HT-29 (cell line): Measurements from ENCODE around the gene ZNF804B. TPM values are rescaled to one million over a fixed set of nuclear protein-coding genes. Genes with fewer than 3 reads are reported as not detected.
"Not testable (repeated sequence)": the region's sequence is repeated elsewhere in the genome, so short reads cannot be mapped to it uniquely, and the experiment has no call there.

Experiments
- DNase-seq: peaks from one replicate; pipeline ENCODE4 v3.0.0-alpha.2; 2015; ENCODE audit warnings: low spot score
- total RNA-seq: library from RNA; depleted of rRNA; stranded (reverse); fragments of >200 nt; shearing (Covaris generic); gene quantifications from 2 replicates; pipeline ENCODE4 v1.2.3, GENCODE V29; 2014

Gene ZNF804B
- total RNA-seq, 1 experiment from 2014 or later: not detected

DNA sequence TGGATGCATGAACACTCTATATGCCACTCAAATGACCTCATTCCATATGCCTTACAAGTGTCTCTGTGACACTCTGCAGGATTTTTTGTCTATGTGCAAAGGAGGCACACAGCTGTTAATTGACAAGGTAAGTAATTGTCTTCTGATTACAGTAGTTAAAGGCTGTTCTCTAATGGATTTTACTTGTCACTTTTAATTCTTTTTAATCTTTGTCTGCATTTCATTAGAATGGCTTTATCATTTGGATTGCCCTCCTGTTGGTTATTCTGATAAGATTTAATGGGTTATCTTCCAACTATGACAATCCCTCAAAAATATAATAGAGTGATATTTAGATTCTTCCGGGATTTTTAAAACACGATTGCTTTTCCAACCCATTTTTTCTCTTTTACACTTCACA lies 326.1 kb downstream of the ZNF804B start:
- no peak for DNase-seq

DNA sequence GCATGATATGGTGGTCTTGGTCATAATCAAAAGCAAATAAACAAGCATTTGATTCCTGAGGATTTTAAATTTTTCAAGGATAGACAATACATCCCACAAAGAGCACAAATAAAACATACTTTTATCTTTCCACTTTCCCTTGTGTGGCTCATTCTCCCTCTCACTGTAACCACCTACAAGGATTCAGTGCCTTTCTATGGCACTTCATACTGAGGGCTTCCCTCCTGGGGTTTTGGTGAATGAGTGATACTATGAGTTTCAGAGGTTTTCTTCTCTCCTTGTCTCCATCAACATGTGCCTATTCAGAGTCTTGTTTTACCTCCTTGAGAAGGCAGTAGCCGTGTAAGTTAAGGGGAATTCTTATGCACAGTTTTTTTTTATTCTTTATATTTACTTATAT lies 332.1 kb downstream of the ZNF804B start:
- DNase-seq: no peak

DNA sequence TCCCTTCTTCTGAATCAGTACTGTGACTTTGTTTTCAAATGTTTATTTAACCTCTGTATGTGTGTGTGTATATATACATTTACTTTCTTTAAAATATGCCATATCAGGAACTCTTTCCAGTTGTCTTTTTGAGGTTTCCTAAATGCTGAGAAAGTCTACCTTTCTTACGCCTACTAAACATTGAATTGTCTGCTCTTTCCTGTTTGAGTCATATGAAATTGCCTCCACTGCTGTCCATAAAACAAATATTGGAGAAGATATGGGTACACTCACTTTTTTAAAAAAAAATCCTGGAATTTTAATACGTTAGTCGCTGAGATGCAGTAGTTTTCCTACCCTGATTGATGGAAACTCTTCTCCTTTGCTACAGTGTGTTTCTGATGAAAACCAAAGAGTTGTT lies 334.8 kb downstream of the ZNF804B start:
- no peak for DNase-seq

DNA sequence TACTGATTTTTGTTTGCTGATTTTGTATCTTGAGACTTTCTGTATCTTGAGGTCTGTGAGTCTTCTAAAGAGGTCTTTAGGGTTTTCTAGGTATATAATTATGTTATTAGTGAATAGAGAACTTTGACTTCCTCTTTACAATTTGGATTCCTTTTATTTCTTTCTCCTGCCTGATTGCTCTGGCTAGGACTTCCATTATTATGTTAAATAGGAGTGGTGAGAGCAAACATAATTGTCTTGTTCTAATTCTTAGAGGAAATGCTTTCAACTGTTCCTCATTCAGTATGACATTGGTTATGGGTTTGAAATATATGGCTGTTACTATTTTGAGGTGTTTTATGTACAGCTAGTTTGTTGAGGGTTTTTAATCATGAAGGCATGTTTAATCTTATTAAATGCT lies 344.1 kb downstream of the ZNF804B start:
- DNase-seq: no peak

DNA sequence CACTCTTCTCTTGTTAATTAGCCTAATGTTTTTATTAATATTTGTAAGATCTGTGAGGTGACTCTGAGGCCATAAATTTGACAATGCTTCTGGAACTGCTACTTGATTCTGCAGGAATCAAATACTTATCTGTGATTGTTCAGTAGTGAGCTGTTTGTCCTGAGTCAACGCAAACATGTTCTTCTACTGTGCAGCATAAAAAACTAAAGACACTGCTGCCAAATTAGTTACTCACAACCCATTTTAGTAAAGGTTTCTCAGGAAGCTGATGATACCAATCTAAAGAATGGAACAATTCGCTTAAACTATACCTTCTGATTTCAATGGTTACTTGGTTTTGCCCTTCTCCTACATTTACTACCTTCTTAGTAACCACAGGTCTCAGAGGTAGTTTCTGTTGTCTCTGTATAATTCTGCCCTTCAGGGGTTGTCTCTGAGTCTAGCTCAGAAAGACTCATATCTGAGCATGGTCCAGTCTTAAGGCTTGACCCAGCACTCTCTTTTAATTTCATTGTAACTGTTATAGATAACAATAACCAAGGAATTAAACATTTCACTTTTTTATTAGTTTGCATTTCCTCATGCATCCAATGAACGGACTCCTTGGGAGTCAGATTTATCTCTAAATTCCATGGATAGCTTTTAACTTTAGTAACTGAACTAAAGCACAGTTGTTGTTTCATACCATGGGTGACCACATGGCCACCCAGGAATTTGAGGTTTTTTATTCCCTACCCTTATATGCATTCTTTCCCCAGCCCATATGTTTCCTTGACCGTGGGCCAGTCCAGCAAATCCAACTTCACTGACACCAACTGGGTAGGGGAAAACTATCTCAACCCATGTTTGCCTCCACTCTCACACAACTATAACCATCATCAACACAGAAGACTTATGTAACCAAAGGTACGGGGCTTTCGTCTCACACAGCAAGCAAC lies 345.5 kb downstream of the ZNF804B start:
- no peak for DNase-seq

DNA sequence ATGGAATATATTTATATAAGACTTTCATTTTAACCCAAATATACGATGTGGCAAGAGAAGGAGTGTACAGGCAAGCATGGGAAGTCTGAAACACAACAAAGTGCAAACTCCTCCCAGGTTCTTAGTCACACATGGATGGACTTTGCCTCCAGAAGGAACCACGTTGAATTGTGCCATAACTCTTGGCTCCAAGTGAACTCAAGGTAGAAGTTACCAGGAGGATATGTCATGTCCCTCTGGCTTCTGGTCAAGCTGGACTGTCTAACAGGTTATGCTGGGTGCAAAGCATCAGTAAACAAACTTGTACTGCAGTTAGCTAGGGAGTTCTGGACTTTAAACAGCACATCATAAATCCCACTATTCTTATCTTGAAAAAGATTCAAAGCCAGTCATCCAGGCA lies 364.4 kb downstream of the ZNF804B start:
- peak; percentile 92 for DNase-seq

DNA sequence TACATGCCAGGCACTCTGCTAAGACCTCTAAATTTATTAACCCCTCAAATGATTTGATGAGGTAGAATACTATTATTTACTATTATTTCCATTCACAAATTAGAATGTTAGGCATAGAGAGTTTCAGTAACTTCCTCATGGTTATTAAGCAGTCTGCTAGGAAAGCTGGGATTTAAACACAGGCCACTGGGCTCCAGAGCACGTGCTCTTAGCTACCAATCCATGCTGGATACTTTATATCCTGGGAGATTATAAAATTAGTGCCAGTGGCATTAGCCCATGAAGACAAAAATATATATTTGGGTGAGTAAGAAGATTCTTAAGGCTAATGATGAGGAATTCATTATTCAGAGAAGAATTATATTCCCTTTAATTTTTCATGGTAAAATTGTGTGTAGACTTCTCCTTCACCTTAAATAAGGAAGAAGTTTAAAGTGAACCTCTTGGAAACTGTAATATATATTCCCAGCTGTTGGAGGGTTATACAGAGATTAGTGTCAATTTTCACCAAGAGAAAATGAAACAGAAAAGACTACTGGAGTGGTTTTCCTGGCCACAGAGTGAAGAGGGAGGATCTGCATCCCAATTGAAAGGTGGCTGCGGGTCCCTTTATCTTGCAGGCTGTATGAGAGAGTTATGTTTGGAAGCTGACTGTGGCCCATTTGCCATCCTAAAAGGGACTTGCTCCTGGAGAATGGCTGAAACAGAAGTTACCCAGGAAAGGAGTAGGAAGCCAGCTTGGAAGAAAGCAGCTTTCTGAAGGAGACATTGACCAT lies 370.3 kb downstream of the ZNF804B start:
- DNase-seq: no peak

DNA sequence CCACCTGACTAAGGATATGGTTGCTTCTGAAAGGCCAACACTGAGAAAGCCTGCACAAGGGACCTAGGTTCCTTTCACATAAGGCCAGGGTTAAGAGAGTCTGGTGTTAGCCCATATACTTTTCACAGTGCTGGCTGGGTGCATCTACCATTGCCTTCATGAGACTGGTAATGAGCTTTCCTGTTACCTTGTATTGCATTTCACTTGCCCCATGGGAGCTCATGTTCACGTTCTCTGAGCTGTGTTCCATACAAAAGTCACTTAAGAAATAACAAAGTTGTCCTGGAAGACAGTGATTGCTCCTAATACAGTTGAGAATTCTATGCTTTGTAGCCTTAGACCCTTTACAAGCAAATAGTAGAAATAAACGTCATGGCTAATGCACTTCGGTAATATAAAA lies 373.9 kb downstream of the ZNF804B start:
- DNase-seq: no peak

DNA sequence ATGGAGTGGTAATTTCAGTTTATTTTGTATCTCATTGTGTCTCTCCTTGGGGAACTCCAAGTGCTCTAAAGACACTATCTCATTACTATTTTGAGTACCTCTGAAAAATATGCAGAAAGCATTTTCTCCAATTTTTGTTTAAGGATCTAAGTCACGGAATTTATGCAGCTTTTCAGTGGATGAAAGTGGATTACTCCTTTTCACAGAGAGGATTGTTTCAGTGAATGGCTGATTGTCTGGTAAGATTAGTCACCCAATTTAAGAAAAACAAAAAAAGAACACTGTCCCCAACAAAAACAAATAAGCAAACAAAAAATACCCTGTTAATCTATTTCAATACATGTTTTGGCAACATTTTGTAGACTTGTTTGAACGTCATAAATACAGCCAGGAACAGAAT lies 374.3 kb downstream of the ZNF804B start:
- no peak for DNase-seq

DNA sequence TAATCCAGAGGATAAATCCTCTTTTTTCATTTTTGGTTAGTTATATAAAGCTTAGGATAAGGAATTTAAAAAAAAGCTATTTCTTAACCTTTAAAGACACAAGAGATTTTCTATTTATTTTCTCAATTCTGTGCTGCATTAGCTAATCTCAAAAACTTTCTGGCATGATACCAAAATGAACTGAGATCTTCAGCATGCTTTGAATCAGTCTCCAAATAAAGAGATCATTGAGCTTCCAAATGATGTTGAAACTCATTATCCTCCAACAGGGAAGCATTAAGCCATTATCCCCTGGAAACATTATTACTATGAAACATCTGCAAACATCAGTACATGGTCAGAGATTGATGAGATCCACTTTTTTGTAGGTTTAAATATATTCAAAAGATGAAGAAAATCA lies 386.3 kb downstream of the ZNF804B start:
- no peak for DNase-seq

DNA sequence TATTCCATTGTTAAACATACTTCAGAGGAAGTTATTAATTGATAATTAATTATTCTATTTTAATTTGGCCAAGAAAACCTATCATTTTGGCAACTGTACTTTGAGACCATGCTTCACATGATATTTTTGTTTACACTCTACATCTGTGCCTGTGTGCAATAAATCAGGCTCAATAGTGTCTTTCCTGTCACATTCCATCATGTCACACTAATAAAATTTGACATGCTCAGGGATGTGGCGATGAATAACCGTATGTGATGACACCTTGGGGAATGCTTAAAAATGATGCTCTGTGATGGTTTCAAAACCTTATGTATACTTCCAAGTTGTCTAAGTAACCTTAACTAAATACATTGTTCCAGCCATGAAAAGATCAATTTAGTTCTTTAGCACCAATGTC lies 400.6 kb downstream of the ZNF804B start:
- DNase-seq: no peak

DNA sequence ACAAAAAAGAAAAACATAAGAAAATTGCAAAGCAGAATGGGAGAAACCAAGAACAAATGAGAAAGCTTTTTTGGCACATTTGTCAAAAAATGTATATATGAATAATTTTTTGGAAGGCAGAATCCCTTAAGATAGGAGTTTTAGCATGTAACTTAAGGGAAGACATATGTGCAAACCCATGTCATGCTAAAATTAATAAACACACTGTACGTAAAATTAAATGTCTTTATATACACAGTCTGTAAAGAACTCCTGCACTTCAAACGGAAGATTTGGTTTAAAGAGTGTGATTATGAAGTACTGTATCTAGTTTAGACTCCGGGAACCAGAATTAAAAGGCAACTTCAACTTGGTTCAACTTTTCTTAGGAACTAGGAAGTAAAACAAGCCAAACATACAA lies 405.9 kb downstream of the ZNF804B start:
- DNase-seq: no peak

DNA sequence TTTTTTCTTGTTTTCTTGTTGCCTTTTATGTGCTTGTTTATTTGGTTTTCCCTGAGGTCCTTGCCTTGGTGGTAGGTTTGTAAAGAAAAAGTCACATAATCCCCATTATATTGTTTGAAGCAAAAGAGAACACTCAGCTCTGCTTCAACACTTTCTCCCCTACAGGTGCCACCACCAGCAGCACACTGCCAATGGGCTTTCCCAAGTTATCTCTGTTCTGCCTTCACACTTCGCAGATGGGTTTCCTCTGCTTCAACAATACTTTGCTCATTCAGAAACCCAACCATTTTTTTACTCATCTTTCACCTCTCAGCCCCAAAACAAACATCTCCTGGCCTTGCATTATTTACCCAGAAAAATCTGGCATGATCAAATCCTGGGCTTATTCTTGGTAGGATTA lies 411.1 kb downstream of the ZNF804B start:
- no peak for DNase-seq

DNA sequence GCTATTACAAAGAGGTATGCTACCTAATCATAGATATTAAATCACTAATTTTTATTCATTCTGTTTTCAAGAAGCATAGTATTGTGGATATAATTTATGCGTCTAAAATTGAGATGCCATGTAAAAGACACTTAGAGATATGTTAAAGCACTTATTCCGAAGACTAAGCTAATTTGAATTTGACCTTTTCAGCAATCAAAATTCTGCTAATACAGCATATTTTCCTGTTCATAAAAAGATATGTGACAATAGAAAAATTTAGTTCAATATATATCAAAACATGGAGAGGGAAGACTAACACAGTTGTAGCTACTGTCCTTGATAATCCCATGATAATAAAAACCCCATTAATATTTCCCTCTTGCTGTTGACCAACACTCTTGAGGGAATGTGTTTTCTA lies 422.6 kb downstream of the ZNF804B start:
- DNase-seq: no peak

DNA sequence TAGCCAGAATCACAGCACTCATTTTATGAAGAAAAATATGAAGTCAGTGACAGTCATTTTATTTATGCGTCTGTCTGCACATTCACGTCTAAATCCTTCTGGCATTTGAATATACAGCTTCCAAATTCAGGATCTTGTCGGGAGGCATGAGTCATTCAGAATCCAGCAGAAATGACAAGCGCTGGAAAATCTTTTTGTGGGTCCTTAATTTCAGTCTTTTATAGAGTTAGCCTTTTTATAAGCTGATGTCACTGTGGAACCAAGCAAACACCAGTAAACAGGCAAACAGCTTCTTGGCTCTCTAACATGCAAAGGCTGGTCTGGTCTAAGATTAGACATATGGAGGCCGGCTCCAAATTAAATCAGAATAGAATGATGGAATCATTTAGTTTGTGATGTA lies 424.2 kb downstream of the ZNF804B start:
- DNase-seq: no peak

DNA sequence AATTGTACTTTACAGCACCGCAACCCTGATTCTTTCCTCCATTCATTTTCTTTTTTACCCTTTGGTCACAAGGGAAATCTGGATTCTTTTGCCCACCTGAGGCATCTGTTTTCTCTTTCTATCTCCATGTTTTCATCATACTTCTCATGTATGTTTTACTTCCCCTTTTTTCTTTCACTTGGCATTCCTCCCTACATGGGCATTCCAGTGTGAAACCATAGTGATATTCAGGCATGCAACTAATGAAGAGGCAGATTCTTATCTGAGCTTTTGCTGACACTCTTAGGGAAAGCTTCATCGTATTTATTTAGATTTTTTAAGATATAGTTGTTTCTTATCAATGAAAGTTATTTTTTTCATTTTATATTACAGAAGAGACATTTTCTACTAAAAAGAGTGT lies 441.3 kb downstream of the ZNF804B start:
- DNase-seq: no peak

DNA sequence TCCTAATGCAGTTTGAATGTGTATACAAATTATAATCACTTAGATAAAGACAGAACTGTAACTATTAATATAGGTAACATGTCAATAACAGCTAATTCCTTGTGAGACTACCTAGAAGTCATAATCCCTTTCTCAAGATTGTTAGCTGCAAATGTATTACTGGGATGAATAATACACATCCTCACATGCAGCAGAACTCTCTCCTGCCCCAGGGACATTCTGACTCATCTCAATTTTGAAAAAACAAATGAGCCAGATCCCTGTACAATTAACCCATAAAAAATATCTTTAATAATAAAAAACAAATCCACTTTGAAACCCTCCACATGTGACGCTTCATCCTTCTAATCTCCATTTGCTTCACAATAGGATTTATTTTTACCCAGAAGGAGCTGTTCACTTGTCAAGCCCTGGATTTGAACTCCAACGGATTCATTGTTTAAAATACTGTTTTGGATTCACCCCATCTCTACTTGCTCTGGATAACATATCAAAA lies 464.4 kb downstream of the ZNF804B start:
- DNase-seq: no peak

DNA sequence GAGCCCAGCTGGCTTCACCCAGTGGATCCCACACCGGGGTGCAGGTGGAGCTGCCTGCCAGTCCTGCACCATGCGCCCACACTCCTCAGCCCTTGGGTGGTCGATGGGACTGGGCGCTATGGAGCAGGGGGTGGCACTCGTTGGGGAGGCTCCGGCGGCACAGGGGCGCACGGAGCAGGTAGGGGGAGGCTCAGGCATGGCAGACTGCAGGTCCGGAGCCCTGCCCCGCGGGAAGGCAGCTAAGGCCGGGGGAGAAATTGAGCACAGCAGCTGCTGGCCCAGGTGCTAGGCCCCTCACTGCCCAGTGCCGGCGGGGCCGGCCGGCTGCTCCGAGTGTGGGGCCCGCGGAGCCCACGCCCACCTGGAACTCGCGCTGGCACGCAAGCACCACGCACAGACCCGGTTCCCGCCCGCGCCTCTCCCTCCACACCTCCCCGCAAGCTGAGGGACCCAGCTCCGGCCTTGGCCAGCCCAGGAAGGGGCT lies 469.2 kb downstream of the ZNF804B start:
- not testable (repeated sequence) for DNase-seq

DNA sequence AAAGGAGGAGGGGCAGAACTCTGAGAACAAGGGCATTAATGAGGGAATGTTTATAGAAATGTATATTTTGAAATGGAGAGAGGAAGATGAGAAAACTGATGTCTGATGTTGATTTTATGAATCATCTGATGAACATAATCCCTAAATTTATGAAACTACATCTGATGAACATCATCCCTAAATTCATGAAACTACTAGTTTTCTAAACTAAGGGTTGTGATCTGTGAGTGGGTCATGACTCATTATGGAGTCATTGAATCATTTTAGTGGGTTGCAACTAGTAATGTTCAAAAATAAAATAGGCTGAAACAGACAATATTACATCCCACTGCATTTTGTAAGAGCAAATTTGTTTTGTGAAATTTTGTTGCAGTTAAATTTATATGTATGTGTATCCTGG lies 478.7 kb downstream of the ZNF804B start:
- no peak for DNase-seq

DNA sequence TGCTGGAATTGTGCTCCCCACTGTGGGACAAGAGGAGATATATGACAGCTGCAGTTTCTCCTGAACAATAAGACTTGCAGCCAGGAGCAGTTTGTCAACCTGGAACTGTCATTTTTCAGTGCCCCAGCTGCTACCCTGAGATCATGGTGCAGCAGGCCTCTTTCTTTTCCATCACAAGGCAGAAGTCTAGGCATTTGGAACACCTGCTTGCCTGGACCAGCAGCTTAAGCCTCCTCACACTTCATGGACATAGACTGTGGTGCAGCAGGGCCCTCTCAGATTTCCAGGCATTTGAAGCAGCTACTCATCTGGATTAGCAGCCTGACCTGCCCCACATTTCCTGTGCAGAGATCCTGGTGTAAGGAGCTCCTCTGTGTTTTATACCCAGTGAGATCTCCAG lies 486.7 kb downstream of the ZNF804B start:
- no peak for DNase-seq

DNA sequence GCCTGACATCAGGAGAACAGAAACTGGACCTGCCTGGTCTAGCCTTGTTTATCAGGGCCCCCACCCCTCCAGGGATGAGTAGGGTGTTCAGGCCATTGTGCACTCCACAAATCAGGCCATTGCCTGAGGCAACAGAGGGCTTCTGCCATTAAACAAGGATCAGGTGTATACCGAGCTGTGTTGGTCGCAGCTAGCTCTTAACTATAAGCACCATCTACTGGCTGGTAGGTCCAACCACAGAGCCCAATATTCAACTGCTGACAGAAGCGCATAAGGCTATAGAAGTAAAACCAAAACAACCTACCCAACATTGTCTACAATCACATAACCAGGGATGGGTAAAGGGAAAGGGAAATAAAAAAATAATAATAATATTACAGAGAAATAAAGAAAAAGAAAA lies 487.7 kb downstream of the ZNF804B start:
- DNase-seq: no peak

DNA sequence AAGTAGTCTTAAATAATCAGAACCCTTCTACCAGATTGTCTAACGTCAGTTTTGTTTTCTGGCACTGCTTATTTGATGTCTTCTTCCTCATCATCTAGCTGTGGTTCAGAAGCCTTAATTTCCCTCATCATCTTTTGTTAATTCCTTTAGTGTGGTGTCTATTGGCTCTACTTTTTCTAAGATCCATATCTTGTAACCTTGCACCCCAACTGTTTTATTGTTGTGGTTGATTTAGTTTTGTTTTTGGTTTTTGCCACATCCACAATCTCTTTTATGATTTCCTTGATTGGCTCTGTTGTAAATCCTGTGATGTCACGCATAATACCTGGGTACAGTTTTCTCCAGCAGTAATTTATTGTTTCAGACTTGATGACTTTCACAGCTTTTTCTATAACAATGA lies 499.6 kb downstream of the ZNF804B start:
- DNase-seq: no peak

DNA sequence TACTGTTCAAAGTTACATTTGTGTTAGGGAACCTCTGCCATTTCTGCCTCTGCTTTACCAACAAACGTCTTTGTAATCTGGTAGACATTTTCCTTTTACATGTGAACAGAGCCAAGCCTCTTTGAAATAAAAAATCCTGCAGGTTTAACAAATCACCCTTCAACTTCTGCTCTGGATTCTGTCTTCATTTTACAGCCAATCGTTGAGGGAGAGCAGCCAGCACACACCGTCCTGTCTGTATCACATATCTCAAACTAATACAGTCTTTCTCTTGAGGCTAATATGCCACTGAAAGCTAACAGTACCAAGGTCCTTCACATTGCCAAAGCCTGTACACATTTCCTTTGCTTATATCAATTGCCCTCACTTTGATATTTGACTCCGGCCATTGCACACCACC lies 504.6 kb downstream of the ZNF804B start:
- DNase-seq: no peak
